ENCODE measurements around the gene ESYT2. TPM values are rescaled to one million over a fixed set of nuclear protein-coding genes. Genes with fewer than 3 reads are reported as not detected.

ESYT2 gene
- total RNA-seq, 1 donor from 2014 or later = 60.9 TPM

- no peak for DNase-seq (ENCODE audit: low read depth)
- H3K27ac Mint-ChIP-seq (ENCODE audit: unreplicated experiment) = no peak overlapping the region
Measured at GRCh38 chr7:158731761-158732160, 97.5 kb downstream of the ESYT2 start.

DNA sequence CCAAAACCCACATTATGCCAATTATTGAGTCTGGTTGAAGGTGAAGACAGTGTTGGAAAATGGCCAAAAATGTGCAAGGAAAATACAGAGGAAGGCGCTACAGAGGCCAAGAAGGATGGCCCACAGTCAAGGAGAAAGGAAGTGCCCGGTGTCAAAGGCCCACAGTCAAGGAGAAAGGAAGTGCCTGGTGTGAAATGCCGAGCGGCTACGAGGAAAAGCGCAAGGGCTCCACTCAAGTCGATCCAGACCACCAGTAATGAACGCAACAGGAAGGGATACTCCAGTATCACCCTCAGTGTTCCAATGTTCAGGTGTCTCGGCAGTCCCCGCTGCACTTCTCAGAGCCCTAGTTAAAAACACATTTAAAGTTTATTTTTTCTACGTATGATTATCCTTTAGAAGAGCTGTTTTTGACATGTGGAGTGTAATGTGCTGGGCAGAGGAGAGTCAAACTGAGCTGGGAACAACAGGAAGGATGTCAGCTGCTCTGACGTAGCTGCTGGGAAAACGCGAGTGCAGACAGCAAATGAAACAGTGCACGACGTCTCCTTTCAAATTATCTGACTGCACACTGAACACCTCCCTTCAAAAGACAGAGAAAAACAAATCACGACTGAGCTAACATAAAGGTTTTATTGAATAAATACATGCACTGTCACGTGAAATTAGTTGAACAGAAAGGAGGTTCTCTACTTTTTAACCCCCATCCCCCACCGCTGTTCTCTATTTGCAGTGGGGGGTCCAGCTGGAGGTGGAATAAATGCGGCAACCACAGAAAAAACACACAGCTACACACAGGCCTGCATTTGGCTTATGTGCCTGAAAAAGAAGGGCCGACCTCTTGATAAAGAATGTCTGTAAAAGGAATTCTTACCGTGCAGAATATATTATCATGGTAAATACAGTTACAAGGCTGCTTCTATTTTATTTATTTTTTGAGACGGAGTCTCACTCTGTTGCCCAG lies 98.6 kb downstream of the ESYT2 start:
- no peaks in the 10 kb centered on the region for H3K79me2 ChIP-seq (ENCODE audit: insufficient read depth, low read length)
- Mint-ChIP-seq H3K36me3 (ENCODE audit: low read depth, unreplicated experiment) (peaks cover 14% of the 10 kb centered on the region), H3K27ac (ENCODE audit: unreplicated experiment) (no peak overlapping the region), H3K27me3 (ENCODE audit: low read depth, unreplicated experiment) (no peaks in the 10 kb centered on the region), H3K4me1 (ENCODE audit: low read depth, unreplicated experiment) (peaks cover 8% of the 10 kb centered on the region), H3K9me3 (ENCODE audit: unreplicated experiment) (peaks cover under 1% of the 10 kb centered on the region), H3K4me3 (ENCODE audit: unreplicated experiment) (no peak overlapping the region)
- TF ChIP-seq CTCF (IDR thresholded peaks at IDR 0.05; ENCODE audit: insufficient read depth, low read depth, low read length) = no peak
- TF ChIP-seq EZH2 (IDR thresholded peaks at IDR 0.05; ENCODE audit: insufficient read depth, low read length) = no peak
- DNase-seq (ENCODE audit: low read depth) (no peak), FAIRE-seq (no peak)
- no peaks in the 10 kb centered on the region for H3K27me3 ChIP-seq (ENCODE audit: insufficient read depth, low read length)
- peaks cover 26% of the 10 kb centered on the region for H3K36me3 ChIP-seq (ENCODE audit: insufficient read depth, low read length)
- no peaks in the 10 kb centered on the region for H3K4me1 ChIP-seq (ENCODE audit: insufficient read depth, low read length)
- no peaks in the 10 kb centered on the region for H3K9me3 ChIP-seq (ENCODE audit: insufficient read depth, low read depth, low read length)
- no peak overlapping the region for H3K4me2 ChIP-seq (ENCODE audit: low read length)
- no peak overlapping the region for H2AFZ ChIP-seq (ENCODE audit: low read depth, low read length)
- H4K20me1 ChIP-seq (ENCODE audit: insufficient read depth, low read length) = no peaks in the 10 kb centered on the region
- H3K9ac ChIP-seq (ENCODE audit: low read length) = no peak overlapping the region
- no peak overlapping the region for H3K4me3 ChIP-seq (ENCODE audit: insufficient read depth, low read depth, low read length)
- H3K27ac ChIP-seq (ENCODE audit: low read depth, low read length) = no peak overlapping the region

More at GRCh38 chr7:158731761-158732160, 97.5 kb downstream of the ESYT2 start:
- Mint-ChIP-seq H3K4me3 (ENCODE audit: unreplicated experiment) (no peak overlapping the region), H3K4me1 (ENCODE audit: low read depth, unreplicated experiment) (peaks cover 9% of the 10 kb centered on the region), H3K36me3 (ENCODE audit: low read depth, unreplicated experiment) (peaks cover 18% of the 10 kb centered on the region), H3K9me3 (ENCODE audit: unreplicated experiment) (no peaks in the 10 kb centered on the region), H3K27me3 (ENCODE audit: low read depth, unreplicated experiment) (no peaks in the 10 kb centered on the region)
- H3K9ac ChIP-seq (ENCODE audit: low read length) = no peak overlapping the region
- TF ChIP-seq CTCF (IDR thresholded peaks at IDR 0.05; ENCODE audit: insufficient read depth, low read depth, low read length) = no peak
- TF ChIP-seq EZH2 (IDR thresholded peaks at IDR 0.05; ENCODE audit: insufficient read depth, low read length) = no peak
- H3K4me3 ChIP-seq (ENCODE audit: insufficient read depth, low read depth, low read length) = no peak overlapping the region
- H3K79me2 ChIP-seq (ENCODE audit: insufficient read depth, low read length) = no peaks in the 10 kb centered on the region
- no peak overlapping the region for H3K4me2 ChIP-seq (ENCODE audit: low read length)
- FAIRE-seq = no peak
- H3K27me3 ChIP-seq (ENCODE audit: insufficient read depth, low read length) = no peaks in the 10 kb centered on the region
- H3K4me1 ChIP-seq (ENCODE audit: insufficient read depth, low read length) = no peaks in the 10 kb centered on the region
- H3K9me3 ChIP-seq (ENCODE audit: insufficient read depth, low read depth, low read length) = no peaks in the 10 kb centered on the region
- no peak overlapping the region for H3K27ac ChIP-seq (ENCODE audit: low read depth, low read length)
- H3K36me3 ChIP-seq (ENCODE audit: insufficient read depth, low read length) = peaks cover 30% of the 10 kb centered on the region
- H4K20me1 ChIP-seq (ENCODE audit: insufficient read depth, low read length) = no peaks in the 10 kb centered on the region
- no peak overlapping the region for H2AFZ ChIP-seq (ENCODE audit: low read depth, low read length)

Measured in astrocyte (in vitro differentiated cells and primary cell).